GM12878 (cell line): ENCODE data around the gene TSNAX. TPM values are rescaled to one million over a fixed set of nuclear protein-coding genes. Genes with fewer than 3 reads are reported as not detected.
A peak's percentile ranks its signal among the peaks of the same experiment; 100 is the strongest.

ENCODE experiments used
- ATAC-seq: fragments of 200-7000 bp; cut with Tn5 transposase; 3 replicates; pipeline ENCODE4 v1.9.1; 2020; ENCODE audit warnings: mild to moderate bottlenecking, moderate library complexity
- BruUV-seq: library from RNA; stranded (reverse); fragments of 400-500 nt; replicated peaks from 2 replicates; lab custom pipeline; 2021; lab: Mats Ljungman, UMichigan
- CTCF ChIA-PET: fragments of 300-600 bp; sonication (Branson Sonifier 250); formaldehyde crosslinking; extraction: SDS; loops from one replicate; lab custom pipeline; 2021; ENCODE audit warnings: inconsistent platforms; lab: Yijun Ruan, JAX
- POLR2A ChIA-PET: fragments of 350-600 bp; formaldehyde crosslinking; extraction: SDS; loops from one replicate; lab custom pipeline; 2021; ENCODE audit warnings: inconsistent platforms; lab: Charles Lee
- RAD21 ChIA-PET: fragments of 300-600 bp; sonication (Branson Sonifier 250); formaldehyde crosslinking; loops from one replicate; lab custom pipeline; 2023; ENCODE audit warnings: antibody characterized with exemption; ENCODE audit not compliant: unreplicated experiment; lab: Charles Lee
- SMC1A ChIA-PET: fragments of 300-600 bp; sonication (Branson Sonifier 250); formaldehyde crosslinking; loops from one replicate; lab custom pipeline; 2023; ENCODE audit not compliant: unreplicated experiment, uncharacterized antibody; lab: Charles Lee
- DNase-seq: peaks from one replicate; pipeline ENCODE4 v3.0.0-alpha.2; 2011; ENCODE audit warnings: low read depth, low spot score
- FAIRE-seq: peaks from 3 replicates; lab custom pipeline; 2011; peaks lifted over from hg19 to GRCh38; lab: Jason Lieb, UNC
- H2AFZ ChIP-seq: 2 replicates; pipeline ENCODE4 v1.6.0; 2011; ENCODE audit warnings: low read depth, low read length, control low read depth; ENCODE audit not compliant: control insufficient read depth
- H3K27ac ChIP-seq: 2 replicates; pipeline ENCODE4 v1.5.1; 2011; ENCODE audit warnings: control low read depth; ENCODE audit not compliant: control insufficient read depth, insufficient read depth
- H3K27me3 ChIP-seq, 2 experiments: replicated peaks in 1 of 2; 2 replicates each; pipeline versions ENCODE4 v1.6.0 to v1.6.1; 2011; ENCODE audit warnings: low read length in 1 of 2; ENCODE audit not compliant: control insufficient read depth in 2 of 2, insufficient read depth in 2 of 2
- H3K36me3 ChIP-seq, 2 experiments: 2 replicates each; pipeline ENCODE4 v1.5.1; 2011; ENCODE audit warnings: low read length in 1 of 2; ENCODE audit not compliant: control insufficient read depth in 2 of 2, insufficient read depth in 2 of 2
- H3K4me1 ChIP-seq: 2 replicates; pipeline ENCODE4 v1.6.1; 2011; ENCODE audit warnings: mild to moderate bottlenecking, low read length, moderate library complexity, mixed read lengths; ENCODE audit not compliant: control insufficient read depth, insufficient read depth
- H3K4me2 ChIP-seq: 2 replicates; pipeline ENCODE4 v1.6.0; 2011; ENCODE audit warnings: control low read depth; ENCODE audit not compliant: control insufficient read depth, insufficient read depth
- H3K4me3 ChIP-seq: fragments of 200-600 bp; sonication (generic); 2 replicates; pipeline ENCODE4 v1.5.1; 2016
- H3K79me2 ChIP-seq: 2 replicates; pipeline ENCODE4 v1.6.0; 2011; ENCODE audit warnings: low read length; ENCODE audit not compliant: control insufficient read depth, insufficient read depth
- H3K9ac ChIP-seq: 2 replicates; pipeline ENCODE4 v1.8.0; 2011; ENCODE audit warnings: low read length, control low read depth, mixed read lengths; ENCODE audit not compliant: control insufficient read depth, insufficient read depth
- H3K9me3 ChIP-seq: replicated peaks from 3 replicates; pipeline ENCODE4 v1.5.1; 2011; ENCODE audit warnings: mild to moderate bottlenecking, low read length; ENCODE audit not compliant: control insufficient read depth, insufficient read depth
- H4K20me1 ChIP-seq: 2 replicates; pipeline ENCODE4 v1.6.0; 2011; ENCODE audit not compliant: control insufficient read depth, insufficient read depth
- BACH1 ChIP-seq: fragments of 450-650 bp; IDR thresholded peaks from 2 replicates; pipeline ENCODE4 v1.6.1; 2017; ENCODE audit warnings: mild to moderate bottlenecking, borderline replicate concordance
- BCLAF1 ChIP-seq: fragments of 450-650 bp; IDR thresholded peaks from 2 replicates; pipeline ENCODE4 v1.6.1; 2017; ENCODE audit warnings: antibody characterized with exemption, mild to moderate bottlenecking, moderate library complexity
- MLLT1 ChIP-seq: fragments of 450-650 bp; IDR thresholded peaks from 2 replicates; pipeline ENCODE4 v1.6.1; 2016; ENCODE audit warnings: mild to moderate bottlenecking
- NR2F1 ChIP-seq: fragments of 450-650 bp; conservative IDR thresholded peaks from 2 replicates; pipeline ENCODE4 v1.6.1; 2017; ENCODE audit warnings: mild to moderate bottlenecking
- PAX8 ChIP-seq: fragments of 450-650 bp; IDR thresholded peaks from 2 replicates; pipeline ENCODE4 v1.6.1; 2017; ENCODE audit warnings: mild to moderate bottlenecking, moderate library complexity
- SPI1 ChIP-seq: IDR thresholded peaks from 2 replicates; pipeline ENCODE4 v1.6.1; 2011; ENCODE audit warnings: low read depth, mild to moderate bottlenecking, low read length, moderate library complexity, borderline replicate concordance; ENCODE audit not compliant: insufficient read depth
- SREBF1 ChIP-seq: IDR thresholded peaks from 2 replicates; pipeline ENCODE4 v1.6.1; 2012; ENCODE audit warnings: mild to moderate bottlenecking, low read length
- TAF1 ChIP-seq: IDR thresholded peaks from 2 replicates; pipeline ENCODE4 v1.6.1; 2011; ENCODE audit warnings: mild to moderate bottlenecking, low read depth, low read length, borderline replicate concordance
- YBX1 ChIP-seq: fragments of 450-650 bp; IDR thresholded peaks from 2 replicates; pipeline ENCODE4 v1.6.1; 2016; ENCODE audit warnings: antibody characterized with exemption
- ZBTB11 ChIP-seq: fragments of 450-650 bp; formaldehyde crosslinking; IDR thresholded peaks from 2 replicates; pipeline ENCODE4 v1.5.0; 2022; ENCODE audit warnings: mild to moderate bottlenecking, missing genetic modification characterization
- ZBTB4 ChIP-seq: fragments of 450-650 bp; formaldehyde crosslinking; IDR thresholded peaks from 2 replicates; pipeline ENCODE4 v1.4.0; 2022; ENCODE audit warnings: mild to moderate bottlenecking, moderate library complexity
- ZNF207 ChIP-seq: fragments of 450-650 bp; IDR thresholded peaks from 2 replicates; pipeline ENCODE4 v1.6.1; 2014; ENCODE audit warnings: antibody characterized with exemption, mild to moderate bottlenecking, borderline replicate concordance
- ZNF217 ChIP-seq: fragments of 450-650 bp; IDR thresholded peaks from 2 replicates; pipeline ENCODE4 v1.6.1; 2017; ENCODE audit warnings: antibody characterized with exemption, mild to moderate bottlenecking
- ZNF622 ChIP-seq: fragments of 450-650 bp; IDR thresholded peaks from 2 replicates; pipeline ENCODE4 v1.6.1; 2017; ENCODE audit warnings: mild to moderate bottlenecking, inconsistent platforms
- WGBS: methylation state at CpG from one replicate; pipeline ENCODE4 v1.1.6; 2016; ENCODE audit warnings: low lambda C conversion rate; ENCODE audit not compliant: insufficient replicate concordance, insufficient coverage; ENCODE audit errors: missing lambda C conversion rate; 5-methylcytosine and 5-hydroxymethylcytosine counted together
- in situ Hi-C: fragments of 300-500 bp; cut with MboI; formaldehyde crosslinking; loops from 9 replicates; pipeline ENCODE4 v1.14.3; 2018; ENCODE audit warnings: mixed read lengths
- intact Hi-C: fragments of 100-400 bp; cut with micrococcal nuclease; formaldehyde crosslinking; loops from one replicate; pipeline ENCODE4 v1.14.2; 2022; ENCODE audit not compliant: unreplicated experiment
- polyA plus RNA-seq, 11 experiments: library from polyadenylated mRNA; depleted of rRNA in 4 of 11; unstranded in 6 of 11; stranded (reverse) in 5 of 11; fragments of >200 nt; fragmentation: Nextera tagmentation in 4 of 11; fragmentation: Illumina TruSeq in 1 of 11; extraction: Ambion mirVana in 4 of 11; extraction: Trizol in 1 of 11; gene quantifications; 1 replicate in 1 of 11; 2 replicates in 10 of 11; pipeline versions ENCODE4 v1.2.1 to v1.2.3, GENCODE V29; 2011 to 2016; ENCODE audit warnings: inconsistent platforms in 2 of 11, missing spikeins in 2 of 11, low read depth in 1 of 11
- total RNA-seq, 4 experiments: library from RNA; depleted of rRNA in 3 of 4; stranded (reverse); fragments of >200 nt in 3 of 4; fragmentation: Illumina TruSeq in 1 of 4; extraction: Trizol in 1 of 4; gene quantifications; 2 replicates each; pipeline versions ENCODE4 v1.2.1 to v1.2.3, GENCODE V29; 2013 to 2021

Gene TSNAX
- total and polyA plus RNA-seq, 10 of the 15 experiments (the other 5 are each of a cell fraction or from before 2014, with no cell fraction given): 24.8 to 49.7 (median 35.6) TPM

GRCh38 chr1:231512147-231512698 lies 16.2 kb upstream of the TSNAX start:
- 37% methylated on average over 2 of the region's 2 CpGs for WGBS
- no peaks in the 10 kb centered on the region for H4K20me1 ChIP-seq
- CTCF ChIA-PET: no interaction called here
- ATAC-seq (peak; percentile 69), DNase-seq (peak; percentile 20), FAIRE-seq (peak; percentile 78)
- BruUV-seq: no TSS peak
- in situ Hi-C loops: no loop called here
- H3K9ac ChIP-seq: no peak overlapping the region
- peak overlapping the region; percentile 11; the same call in 1 of the 2 replicates for H3K4me2 ChIP-seq
- RAD21 ChIA-PET: no interaction called here
- H3K27me3 ChIP-seq: no peaks in the 10 kb centered on the region
- no peak overlapping the region for H3K27ac ChIP-seq
- peak overlapping the region; percentile 35 for H2AFZ ChIP-seq
- no peaks in the 10 kb centered on the region for H3K79me2 ChIP-seq
- POLR2A ChIA-PET: no interaction called here
- intact Hi-C loops: loop anchor here (5.0 kb wide), 1 partner anchor 90 kb away; the partner anchor contains the start of gene EGLN1
- SMC1A ChIA-PET: no interaction called here
- peaks cover 7% of the 10 kb centered on the region for H3K4me1 ChIP-seq
- no peak overlapping the region for H3K4me3 ChIP-seq
- H3K9me3 ChIP-seq: no peaks in the 10 kb centered on the region
- no peaks in the 10 kb centered on the region for H3K36me3 ChIP-seq
- TF ChIP-seq SREBF1: no peak
- TF ChIP-seq BCLAF1: no peak
- TF ChIP-seq YBX1: no peak
- TF ChIP-seq TAF1: no peak
- no peak for TF ChIP-seq MLLT1
- no peak for TF ChIP-seq ZBTB4 (CRISPR knock-in tag)
- TF ChIP-seq NR2F1: peak; percentile 69
- no peak for TF ChIP-seq PAX8
- peak; percentile 54; the same call in 1 of the 2 replicates for TF ChIP-seq BACH1
- TF ChIP-seq ZNF207: no peak
- TF ChIP-seq ZBTB11 (CRISPR knock-in tag): no peak
- no peak for TF ChIP-seq SPI1
- TF ChIP-seq ZNF622: no peak
- no peak for TF ChIP-seq ZNF217
